Stimulated activated naive B cell treated with anti-CD40 and anti-IgM and Interleukin-4, amounts not matched to agents 10 μg/mL and 1 μg/mL and 100 μg/mL, for 72 hours (primary cell): ENCODE data around the gene LGALS3BP.
"Not testable (repeated sequence)": the region's sequence is repeated elsewhere in the genome, so short reads cannot be mapped to it uniquely, and the experiment has no call there.

Experiments used
- ATAC-seq, 2 donors: fragments of 150-1000 bp; cut with Tn5 transposase; replicated peaks; 2 replicates each; pipeline ENCODE4 v1.10.0; 2021; ENCODE audit warnings: moderate library complexity in 1 of 2
- DNase-seq: peaks from one replicate; pipeline ENCODE4 v3.0.0; 2021
- H3K27ac Mint-ChIP-seq: one replicate; pipeline ENCODE4 v1.8.0; 2022; ENCODE audit warnings: mild to moderate bottlenecking, mixed read lengths
- H3K27me3 Mint-ChIP-seq, 2 donors: one replicate each; pipeline ENCODE4 v1.8.0; 2022; ENCODE audit warnings: mixed read lengths in 2 of 2
- H3K36me3 Mint-ChIP-seq, 2 donors: one replicate each; pipeline ENCODE4 v1.8.0; 2022; ENCODE audit warnings: mixed read lengths in 2 of 2, mild to moderate bottlenecking in 1 of 2
- H3K4me1 Mint-ChIP-seq, 2 donors: one replicate each; pipeline ENCODE4 v1.8.0; 2022; ENCODE audit warnings: mixed read lengths in 2 of 2, mild to moderate bottlenecking in 1 of 2
- H3K4me3 Mint-ChIP-seq, 2 donors: one replicate each; pipeline ENCODE4 v1.8.0; 2022; ENCODE audit warnings: mild to moderate bottlenecking in 2 of 2, mixed read lengths in 2 of 2, moderate library complexity in 1 of 2
- H3K9me3 Mint-ChIP-seq, 2 donors: one replicate each; pipeline ENCODE4 v1.8.0; 2022; ENCODE audit warnings: mixed read lengths in 2 of 2, mild to moderate bottlenecking in 1 of 2

The LGALS3BP gene

DNA sequence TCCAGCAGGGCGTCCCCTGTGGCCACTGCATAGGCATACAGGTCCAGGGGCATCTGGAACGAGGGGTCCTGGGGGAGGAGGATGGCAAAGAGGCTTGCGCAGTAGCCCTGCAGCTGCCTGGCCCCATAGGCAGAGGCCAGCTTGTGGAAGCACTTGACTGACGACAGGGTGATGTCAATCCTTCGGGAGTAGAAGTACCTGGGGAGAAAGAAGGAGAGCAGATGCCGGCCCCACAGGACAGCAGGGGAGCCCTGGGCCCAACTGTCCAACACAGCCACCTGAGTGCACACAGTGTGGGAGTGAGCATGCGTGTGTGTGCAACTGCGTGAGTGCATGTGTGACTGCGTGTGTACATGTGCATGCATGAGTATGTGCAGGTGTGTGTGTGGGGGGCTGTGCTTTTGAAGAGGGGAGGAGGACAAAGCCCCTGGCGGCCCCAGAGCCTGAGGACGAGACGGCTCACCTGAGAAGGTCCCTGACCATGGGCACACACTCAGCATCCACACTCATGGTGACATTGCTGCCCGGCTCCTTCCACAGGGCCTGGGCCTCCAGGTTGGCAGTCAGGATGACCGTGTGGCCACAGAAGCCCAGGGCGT is 7.1 kb downstream of the LGALS3BP start:
- ATAC-seq (no peak), DNase-seq (no peak)
- no peaks in the 10 kb centered on the region for H3K36me3 Mint-ChIP-seq
- H3K4me1 Mint-ChIP-seq, result peaks cover 18 to 26% of the 10 kb centered on the region in 2 donors
- H3K9me3 Mint-ChIP-seq, result no peaks in the 10 kb centered on the region
- H3K4me3 Mint-ChIP-seq, result no peak overlapping the region
- peaks cover 0 to 6% of the 10 kb centered on the region in 2 donors for H3K27me3 Mint-ChIP-seq
- H3K27ac Mint-ChIP-seq, result no peak overlapping the region

- H3K4me3 Mint-ChIP-seq, result no peak overlapping the region
- H3K27me3 Mint-ChIP-seq, result peaks cover 0 to 6% of the 10 kb centered on the region in 2 donors
- no peak overlapping the region for H3K27ac Mint-ChIP-seq
- ATAC-seq (peak in 1 of 2 donors; percentile 4), DNase-seq (no peak)
- H3K4me1 Mint-ChIP-seq, result peaks cover 14 to 21% of the 10 kb centered on the region in 2 donors
- no peaks in the 10 kb centered on the region for H3K36me3 Mint-ChIP-seq
- H3K9me3 Mint-ChIP-seq, result no peaks in the 10 kb centered on the region
These were observed 7.8 kb downstream of the LGALS3BP start for GRCh38 chr17:78971756-78972506.

GRCh38 chr17:78970834-78971755 is 8.6 kb downstream of the LGALS3BP start:
- Mint-ChIP-seq H3K4me1 (peaks cover 15 to 16% of the 10 kb centered on the region in 2 donors), H3K9me3 (no peaks in the 10 kb centered on the region), H3K36me3 (no peaks in the 10 kb centered on the region), H3K27ac (no peak overlapping the region), H3K27me3 (peaks cover 0 to 6% of the 10 kb centered on the region in 2 donors), H3K4me3 (no peak overlapping the region)
- ATAC-seq, result peak; percentile 72 to 88
- peak; percentile 58 for DNase-seq

GRCh38 chr17:78969865-78970264 is 9.9 kb downstream of the LGALS3BP start:
- no peaks in the 10 kb centered on the region for H3K36me3 Mint-ChIP-seq
- peaks cover 0 to 6% of the 10 kb centered on the region in 2 donors for H3K27me3 Mint-ChIP-seq
- no peak overlapping the region for H3K27ac Mint-ChIP-seq
- H3K4me1 Mint-ChIP-seq, result peaks cover 22 to 23% of the 10 kb centered on the region in 2 donors
- DNase-seq (no peak), ATAC-seq (no peak)
- no peak overlapping the region for H3K4me3 Mint-ChIP-seq
- no peaks in the 10 kb centered on the region for H3K9me3 Mint-ChIP-seq

DNA sequence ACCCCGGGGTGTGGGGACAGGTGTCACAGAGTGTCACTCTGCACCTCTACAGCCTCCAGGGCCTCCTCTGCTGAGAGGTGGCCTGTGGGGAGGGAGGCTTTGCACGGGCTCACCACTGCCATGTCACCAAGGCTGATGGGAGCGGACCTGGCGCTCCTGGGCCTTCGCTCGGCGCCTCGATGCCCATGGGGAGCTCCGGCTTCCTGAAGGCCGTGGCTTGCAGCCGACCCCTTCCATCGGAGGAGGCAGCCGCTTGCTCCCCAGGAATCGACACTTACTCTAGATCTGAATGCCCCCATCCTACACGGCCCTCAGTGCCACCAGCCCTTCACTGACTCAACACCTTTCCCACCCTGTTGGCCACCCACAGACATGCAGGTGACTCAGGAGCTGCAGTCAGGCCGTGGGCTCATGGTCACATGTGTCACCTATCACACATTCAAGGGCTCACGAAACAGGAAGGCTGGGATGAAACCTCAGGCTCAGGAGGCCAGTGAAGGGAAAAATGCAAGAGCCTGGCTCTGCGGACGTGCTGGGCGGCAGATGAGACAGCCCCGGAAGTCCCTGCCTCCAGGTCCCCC is 11.9 kb downstream of the LGALS3BP start:
- H3K4me1 Mint-ChIP-seq, result peaks cover 26 to 28% of the 10 kb centered on the region in 2 donors
- no peak for DNase-seq
- no peak overlapping the region for H3K4me3 Mint-ChIP-seq
- H3K9me3 Mint-ChIP-seq, result no peaks in the 10 kb centered on the region
- H3K27me3 Mint-ChIP-seq, result peaks cover 0 to 6% of the 10 kb centered on the region in 2 donors
- no peak for ATAC-seq
- H3K36me3 Mint-ChIP-seq, result no peaks in the 10 kb centered on the region
- H3K27ac Mint-ChIP-seq, result no peak overlapping the region

- DNase-seq, result no peak
- peak overlapping the region; percentile 42 for H3K27ac Mint-ChIP-seq
These were observed 12.7 kb downstream of the LGALS3BP start for GRCh38 chr17:78966910-78967600.

DNA sequence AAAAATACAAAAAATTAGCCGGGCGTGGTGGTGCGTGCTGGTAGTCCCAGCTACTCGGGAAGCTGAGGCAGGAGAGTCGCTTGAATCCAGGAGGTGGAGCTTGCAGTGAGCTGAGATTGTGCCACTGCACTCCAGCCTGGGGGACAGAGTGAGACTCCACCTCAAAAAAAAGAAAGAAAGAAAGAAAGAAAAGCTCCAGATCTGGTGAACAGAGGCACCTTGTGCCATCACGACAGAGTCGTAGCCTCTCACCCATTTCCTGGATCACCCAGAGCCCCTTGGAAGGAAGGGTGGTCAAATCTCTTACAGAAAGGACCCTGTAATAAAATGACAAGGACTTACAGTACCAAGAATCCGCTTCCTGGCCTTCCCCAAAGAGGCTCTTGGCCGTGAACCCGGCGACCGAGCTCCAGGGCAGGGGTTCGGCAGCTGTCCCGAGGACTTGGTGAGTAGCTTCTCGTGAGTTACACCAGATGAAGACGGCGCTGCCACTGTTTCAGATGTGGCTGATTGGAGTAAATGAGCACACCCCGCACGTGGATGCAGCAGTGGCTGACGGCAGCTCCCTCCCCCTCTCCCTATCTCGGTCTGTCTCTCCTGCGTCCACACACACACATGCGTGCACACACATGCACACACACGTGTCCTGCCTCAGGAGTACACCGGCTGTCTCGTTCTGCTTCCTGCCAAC is 13.5 kb downstream of the LGALS3BP start:
- no peaks in the 10 kb centered on the region for H3K9me3 Mint-ChIP-seq
- H3K27ac Mint-ChIP-seq, result no peak overlapping the region
- ATAC-seq (no peak), DNase-seq (no peak)
- no peaks in the 10 kb centered on the region for H3K36me3 Mint-ChIP-seq
- H3K4me1 Mint-ChIP-seq, result peaks cover 21 to 24% of the 10 kb centered on the region in 2 donors
- no peak overlapping the region for H3K4me3 Mint-ChIP-seq
- peaks cover 0 to 3% of the 10 kb centered on the region in 2 donors for H3K27me3 Mint-ChIP-seq

More at GRCh38 chr17:78966910-78967600, 12.7 kb downstream of the LGALS3BP start:
- no peaks in the 10 kb centered on the region for H3K36me3 Mint-ChIP-seq
- H3K4me1 Mint-ChIP-seq, result peaks cover 26 to 28% of the 10 kb centered on the region in 2 donors
- ATAC-seq, result no peak
- no peak overlapping the region for H3K4me3 Mint-ChIP-seq
- H3K9me3 Mint-ChIP-seq, result no peaks in the 10 kb centered on the region
- peaks cover 0 to 6% of the 10 kb centered on the region in 2 donors for H3K27me3 Mint-ChIP-seq

GRCh38 chr17:78965491-78965924 is 14.2 kb downstream of the LGALS3BP start:
- DNase-seq (no peak), ATAC-seq (no peak)
- Mint-ChIP-seq H3K36me3 (no peaks in the 10 kb centered on the region), H3K27ac (no peak overlapping the region), H3K4me1 (peaks cover 18 to 20% of the 10 kb centered on the region in 2 donors), H3K4me3 (no peak overlapping the region), H3K9me3 (no peaks in the 10 kb centered on the region), H3K27me3 (no peaks in the 10 kb centered on the region)

GRCh38 chr17:78963378-78963777 is 16.3 kb downstream of the LGALS3BP start:
- ATAC-seq (no peak), DNase-seq (no peak)
- Mint-ChIP-seq H3K27me3 (no peaks in the 10 kb centered on the region), H3K4me3 (no peak overlapping the region), H3K27ac (no peak overlapping the region), H3K36me3 (no peaks in the 10 kb centered on the region), H3K9me3 (no peaks in the 10 kb centered on the region), H3K4me1 (peaks cover 18 to 20% of the 10 kb centered on the region in 2 donors)

GRCh38 chr17:78962984-78963348 is 16.8 kb downstream of the LGALS3BP start:
- H3K4me1 Mint-ChIP-seq, result peaks cover 18 to 20% of the 10 kb centered on the region in 2 donors
- H3K27me3 Mint-ChIP-seq, H3K9me3 Mint-ChIP-seq: not testable (repeated sequence)

DNA sequence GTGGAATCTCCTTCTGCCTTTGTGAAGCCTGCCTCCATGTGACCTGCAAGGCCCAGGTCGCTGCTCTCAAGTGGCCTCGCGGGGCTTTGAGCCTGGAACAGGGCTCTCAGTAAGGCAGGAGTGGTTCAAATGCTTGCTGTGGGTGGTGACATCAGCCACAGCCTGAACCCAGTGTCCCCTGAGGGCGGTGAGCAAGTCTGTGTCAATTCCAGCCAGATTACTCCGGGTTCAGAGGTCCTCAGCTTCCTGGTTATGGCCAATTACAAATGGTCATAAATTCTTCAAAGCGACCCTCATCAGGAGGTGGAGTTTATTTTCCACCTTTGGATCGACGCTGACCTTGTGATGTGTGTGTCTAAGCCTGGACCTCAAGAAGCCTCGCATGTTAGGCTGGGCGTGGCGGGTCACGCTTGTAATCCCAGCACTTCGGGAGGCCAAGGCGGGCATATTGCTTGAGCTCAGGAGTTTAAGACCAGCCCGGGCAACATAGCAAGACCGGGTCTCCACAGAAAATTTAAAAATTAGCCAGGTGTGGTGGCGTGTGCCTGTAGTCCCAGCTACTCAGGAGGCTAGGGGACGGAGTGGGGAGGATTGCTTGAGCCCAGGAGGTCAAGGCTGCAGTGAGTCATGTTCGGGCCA is 17.3 kb downstream of the LGALS3BP start:
- Mint-ChIP-seq H3K27ac (no peak overlapping the region), H3K27me3 (no peaks in the 10 kb centered on the region), H3K4me3 (no peak overlapping the region), H3K36me3 (no peaks in the 10 kb centered on the region), H3K4me1 (peaks cover 18 to 20% of the 10 kb centered on the region in 2 donors), H3K9me3 (no peaks in the 10 kb centered on the region)
- ATAC-seq (no peak), DNase-seq (no peak)

More at GRCh38 chr17:78962984-78963348, 16.8 kb downstream of the LGALS3BP start:
- H3K27ac Mint-ChIP-seq, H3K36me3 Mint-ChIP-seq, ATAC-seq, H3K4me3 Mint-ChIP-seq, DNase-seq: not testable (repeated sequence)

DNA sequence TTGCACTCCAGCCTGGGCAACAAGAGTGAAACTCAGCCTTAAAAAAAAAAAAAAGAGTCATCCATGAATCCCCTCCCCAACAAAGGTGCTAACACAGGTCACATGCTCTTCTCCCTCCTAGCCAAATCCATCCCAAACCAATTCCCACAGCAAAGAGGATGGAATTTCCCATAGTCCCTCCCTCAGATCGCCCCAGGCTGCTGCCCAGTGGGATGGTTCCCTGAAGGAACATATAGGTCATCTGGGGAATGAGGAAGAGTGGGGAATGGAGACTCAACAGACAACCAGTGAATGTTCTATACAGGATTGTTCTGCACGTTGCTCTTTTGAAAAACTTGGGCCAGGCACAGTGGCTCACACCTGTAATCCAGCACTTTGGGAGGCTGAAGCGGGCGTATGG is 18.2 kb downstream of the LGALS3BP start:
- Mint-ChIP-seq H3K27me3 (no peaks in the 10 kb centered on the region), H3K27ac (no peak overlapping the region), H3K9me3 (no peaks in the 10 kb centered on the region), H3K36me3 (no peaks in the 10 kb centered on the region), H3K4me3 (no peak overlapping the region), H3K4me1 (peaks cover 16 to 20% of the 10 kb centered on the region in 2 donors)
- ATAC-seq (no peak), DNase-seq (no peak)

GRCh38 chr17:78960928-78961327 is 18.8 kb downstream of the LGALS3BP start:
- peaks cover 11 to 16% of the 10 kb centered on the region in 2 donors for H3K4me1 Mint-ChIP-seq
- H3K36me3 Mint-ChIP-seq, result no peaks in the 10 kb centered on the region
- no peaks in the 10 kb centered on the region for H3K9me3 Mint-ChIP-seq
- H3K27me3 Mint-ChIP-seq, result no peaks in the 10 kb centered on the region
- no peak for DNase-seq
- no peak overlapping the region for H3K4me3 Mint-ChIP-seq
- no peak overlapping the region for H3K27ac Mint-ChIP-seq
- ATAC-seq, result no peak
